Immature natural killer cell (primary cell): ENCODE results near the gene ACAN. TPM values are rescaled to one million over a fixed set of nuclear protein-coding genes. Genes with fewer than 3 reads are reported as not detected.

Experiments used
- DNase-seq, 3 donors: peaks; one replicate each; pipeline ENCODE4 v3.0.0; 2022; ENCODE audit warnings: mixed read lengths in 1 of 3
- H3K27ac Mint-ChIP-seq, 6 donors: one replicate each; pipeline ENCODE4 v1.8.0; 2020; ENCODE audit warnings: mixed read lengths in 6 of 6, mild to moderate bottlenecking in 5 of 6, inconsistent platforms in 4 of 6, moderate library complexity in 3 of 6
- H3K27me3 Mint-ChIP-seq, 3 donors: one replicate each; pipeline ENCODE4 v1.8.0; 2020 to 2021; ENCODE audit warnings: low read depth in 3 of 3, mild to moderate bottlenecking in 3 of 3, mixed read lengths in 3 of 3, moderate library complexity in 3 of 3, inconsistent platforms in 1 of 3
- H3K36me3 Mint-ChIP-seq, 3 donors: one replicate each; pipeline ENCODE4 v1.8.0; 2020; ENCODE audit warnings: mixed read lengths in 3 of 3, inconsistent platforms in 2 of 3, mild to moderate bottlenecking in 2 of 3
- H3K4me1 Mint-ChIP-seq, 2 donors: one replicate each; pipeline ENCODE4 v1.8.0; 2020; ENCODE audit warnings: inconsistent platforms in 2 of 2, mild to moderate bottlenecking in 2 of 2, mixed read lengths in 2 of 2, moderate library complexity in 1 of 2
- H3K4me3 Mint-ChIP-seq, 5 donors: one replicate each; pipeline ENCODE4 v1.8.0; 2020; ENCODE audit warnings: mild to moderate bottlenecking in 5 of 5, mixed read lengths in 5 of 5, inconsistent platforms in 3 of 5, moderate library complexity in 3 of 5
- H3K9me3 Mint-ChIP-seq, 6 donors: one replicate each; pipeline ENCODE4 v1.8.0; 2020; ENCODE audit warnings: mild to moderate bottlenecking in 6 of 6, mixed read lengths in 6 of 6, inconsistent platforms in 4 of 6, moderate library complexity in 3 of 6
- polyA plus RNA-seq, 3 donors: library from polyadenylated mRNA; unstranded; fragments of 300-500 nt; fragmentation: Illumina TruSeq; gene quantifications; one replicate each; pipeline ENCODE4 v1.2.3, GENCODE V29; 2021

The ACAN gene
- polyA plus RNA-seq, 3 donors from 2014 or later = not detected

DNA sequence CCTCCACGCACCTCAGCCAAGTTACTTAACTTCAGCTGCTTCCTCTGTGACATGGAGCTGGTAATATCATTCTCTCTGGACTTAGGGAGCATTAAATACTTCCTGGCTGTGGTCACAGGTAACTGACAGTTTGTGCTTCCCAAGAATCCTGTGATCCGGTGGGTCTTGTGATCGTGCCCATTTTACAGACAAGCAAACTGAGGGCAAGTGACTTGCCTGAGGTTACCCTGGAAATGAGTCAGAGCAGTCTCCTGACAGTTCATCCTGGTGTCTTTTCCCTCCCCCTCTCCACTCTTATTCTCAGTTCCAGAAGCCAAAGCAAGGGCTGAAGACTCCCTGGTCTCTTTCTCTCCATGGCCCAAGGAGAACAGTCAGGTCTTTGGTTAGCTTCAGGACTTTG lies 35.9 kb downstream of the ACAN start:
- no peaks in the 10 kb centered on the region for H3K4me1 Mint-ChIP-seq
- H3K36me3 Mint-ChIP-seq = no peaks in the 10 kb centered on the region
- H3K27ac Mint-ChIP-seq = no peak overlapping the region
- no peaks in the 10 kb centered on the region for H3K9me3 Mint-ChIP-seq
- no peak for DNase-seq
- peaks cover 0 to 2% (median 0%) of the 10 kb centered on the region in 3 donors for H3K27me3 Mint-ChIP-seq
- no peak overlapping the region for H3K4me3 Mint-ChIP-seq

DNA sequence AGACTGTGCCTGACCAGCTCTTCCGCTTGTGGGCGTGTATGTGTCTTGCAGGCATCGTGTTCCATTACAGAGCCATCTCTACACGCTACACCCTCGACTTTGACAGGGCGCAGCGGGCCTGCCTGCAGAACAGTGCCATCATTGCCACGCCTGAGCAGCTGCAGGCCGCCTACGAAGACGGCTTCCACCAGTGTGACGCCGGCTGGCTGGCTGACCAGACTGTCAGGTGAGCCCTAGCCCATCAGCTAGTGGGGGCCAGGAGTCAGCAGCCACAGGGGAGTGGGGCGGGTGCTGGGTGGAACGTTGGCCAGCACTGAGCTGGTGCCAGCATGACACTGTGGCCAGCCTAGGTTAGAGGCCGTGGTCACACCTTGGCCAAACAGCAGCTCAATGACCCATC lies 36.7 kb downstream of the ACAN start:
- Mint-ChIP-seq H3K27ac (no peak overlapping the region), H3K4me3 (no peak overlapping the region), H3K36me3 (no peaks in the 10 kb centered on the region), H3K9me3 (no peaks in the 10 kb centered on the region), H3K27me3 (peaks cover 0 to 2% (median 0%) of the 10 kb centered on the region in 3 donors), H3K4me1 (no peaks in the 10 kb centered on the region)
- no peak for DNase-seq

DNA sequence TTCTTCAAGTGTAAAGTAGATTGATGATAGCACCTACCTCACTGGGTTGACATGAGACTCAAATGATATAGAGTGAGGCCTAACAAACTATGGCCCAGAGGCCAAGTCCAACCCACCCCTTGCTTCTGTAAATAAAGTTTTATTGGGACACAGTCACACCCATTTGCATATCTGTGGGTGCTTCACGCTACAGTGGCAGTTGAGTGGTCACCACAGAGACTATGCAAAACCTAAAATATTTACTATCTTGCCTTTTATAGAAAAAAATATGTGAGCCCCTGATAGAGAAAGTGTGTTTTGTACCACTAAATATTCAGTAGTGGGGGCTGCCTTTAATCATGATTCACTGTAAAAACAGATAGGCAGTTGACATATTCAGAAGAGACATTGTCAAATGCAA lies 38.0 kb downstream of the ACAN start:
- Mint-ChIP-seq H3K27me3 (peaks cover 0 to 2% (median 0%) of the 10 kb centered on the region in 3 donors), H3K4me1 (no peaks in the 10 kb centered on the region), H3K36me3 (no peaks in the 10 kb centered on the region), H3K9me3 (no peaks in the 10 kb centered on the region), H3K27ac (no peak overlapping the region), H3K4me3 (no peak overlapping the region)
- no peak for DNase-seq

DNA sequence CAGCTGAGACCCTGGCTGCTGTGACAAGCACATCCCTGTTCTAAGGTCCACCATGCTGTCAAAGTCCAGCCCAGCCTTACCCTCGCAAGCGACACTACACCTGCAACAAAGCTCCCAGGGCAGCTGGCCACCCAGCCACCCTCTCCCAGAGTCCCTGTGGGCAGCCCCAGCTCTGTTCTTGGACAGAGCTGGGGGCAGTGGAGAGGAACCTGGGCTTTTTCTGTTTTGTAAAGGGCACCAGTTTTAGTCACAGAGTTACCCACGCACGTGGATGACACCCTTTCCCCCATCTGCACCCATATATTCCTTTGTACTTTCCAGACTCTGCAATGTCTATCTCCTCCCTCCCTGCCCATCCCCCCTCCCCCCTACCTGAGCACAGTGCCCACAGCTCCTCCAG lies 38.9 kb downstream of the ACAN start:
- Mint-ChIP-seq H3K4me1 (no peaks in the 10 kb centered on the region), H3K9me3 (no peaks in the 10 kb centered on the region), H3K36me3 (no peaks in the 10 kb centered on the region), H3K27ac (no peak overlapping the region), H3K4me3 (no peak overlapping the region), H3K27me3 (no peaks in the 10 kb centered on the region)
- no peak for DNase-seq

DNA sequence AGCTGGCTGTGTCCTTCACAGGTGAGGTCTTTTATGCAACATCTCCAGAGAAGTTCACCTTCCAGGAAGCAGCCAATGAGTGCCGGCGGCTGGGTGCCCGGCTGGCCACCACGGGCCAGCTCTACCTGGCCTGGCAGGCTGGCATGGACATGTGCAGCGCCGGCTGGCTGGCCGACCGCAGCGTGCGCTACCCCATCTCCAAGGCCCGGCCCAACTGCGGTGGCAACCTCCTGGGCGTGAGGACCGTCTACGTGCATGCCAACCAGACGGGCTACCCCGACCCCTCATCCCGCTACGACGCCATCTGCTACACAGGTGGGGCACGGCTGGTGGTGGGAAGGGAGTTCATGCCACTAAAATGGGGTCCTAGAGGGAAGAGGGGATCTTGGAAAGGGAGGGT lies 40.1 kb downstream of the ACAN start:
- Mint-ChIP-seq H3K27me3 (peaks cover 0 to 2% (median 0%) of the 10 kb centered on the region in 3 donors), H3K36me3 (no peaks in the 10 kb centered on the region), H3K27ac (no peak overlapping the region), H3K9me3 (no peaks in the 10 kb centered on the region), H3K4me1 (no peaks in the 10 kb centered on the region), H3K4me3 (no peak overlapping the region)
- no peak for DNase-seq

DNA sequence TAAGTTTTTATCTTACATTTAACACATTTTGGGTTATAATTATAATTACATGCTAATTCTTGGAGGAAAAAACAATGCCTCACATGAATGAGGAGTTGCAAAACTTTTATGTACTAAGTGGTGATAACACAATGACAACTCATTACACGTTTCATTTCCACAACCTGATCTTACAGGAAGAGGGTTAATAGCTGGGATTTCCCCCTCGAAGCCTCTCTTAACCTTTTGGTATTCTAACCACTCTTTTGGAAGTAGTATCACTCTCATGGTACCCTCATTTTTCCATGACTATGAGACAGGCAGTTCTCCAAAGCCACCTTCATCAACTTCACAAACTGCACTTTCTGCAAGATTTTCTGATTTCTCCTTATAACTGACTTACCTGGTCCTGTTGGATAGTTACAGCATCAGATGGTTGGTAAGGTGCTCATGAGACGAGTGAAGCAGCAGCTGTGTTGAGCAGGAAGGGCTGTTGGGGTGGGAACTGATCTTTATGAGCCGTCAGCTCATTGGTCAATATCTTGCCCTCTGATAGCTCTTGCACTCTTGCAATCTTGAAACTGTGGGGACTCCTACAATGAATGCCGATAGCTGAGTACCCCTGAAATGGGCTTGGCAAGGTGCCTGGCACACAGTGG lies 41.6 kb downstream of the ACAN start:
- no peak for DNase-seq
- H3K9me3 Mint-ChIP-seq = no peaks in the 10 kb centered on the region
- H3K27ac Mint-ChIP-seq = no peak overlapping the region
- no peak overlapping the region for H3K4me3 Mint-ChIP-seq
- H3K4me1 Mint-ChIP-seq = no peaks in the 10 kb centered on the region
- peaks cover 0 to 2% (median 0%) of the 10 kb centered on the region in 3 donors for H3K27me3 Mint-ChIP-seq
- no peaks in the 10 kb centered on the region for H3K36me3 Mint-ChIP-seq

DNA sequence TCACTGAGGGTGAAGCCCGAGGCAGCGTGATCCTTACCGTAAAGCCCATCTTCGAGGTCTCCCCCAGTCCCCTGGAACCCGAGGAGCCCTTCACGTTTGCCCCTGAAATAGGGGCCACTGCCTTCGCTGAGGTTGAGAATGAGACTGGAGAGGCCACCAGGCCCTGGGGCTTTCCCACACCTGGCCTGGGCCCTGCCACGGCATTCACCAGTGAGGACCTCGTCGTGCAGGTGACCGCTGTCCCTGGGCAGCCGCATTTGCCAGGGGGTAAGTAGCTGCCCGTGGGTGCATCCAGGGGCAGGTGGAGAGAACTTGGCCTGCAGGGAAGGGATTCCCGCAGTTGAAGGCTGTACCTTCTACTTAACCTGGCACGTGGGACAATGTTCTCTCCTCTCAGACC lies 42.4 kb downstream of the ACAN start:
- no peak overlapping the region for H3K27ac Mint-ChIP-seq
- H3K4me3 Mint-ChIP-seq = no peak overlapping the region
- no peaks in the 10 kb centered on the region for H3K4me1 Mint-ChIP-seq
- H3K36me3 Mint-ChIP-seq = no peaks in the 10 kb centered on the region
- DNase-seq = no peak
- H3K9me3 Mint-ChIP-seq = no peaks in the 10 kb centered on the region
- H3K27me3 Mint-ChIP-seq = peaks cover 0 to 3% (median 2%) of the 10 kb centered on the region in 3 donors

DNA sequence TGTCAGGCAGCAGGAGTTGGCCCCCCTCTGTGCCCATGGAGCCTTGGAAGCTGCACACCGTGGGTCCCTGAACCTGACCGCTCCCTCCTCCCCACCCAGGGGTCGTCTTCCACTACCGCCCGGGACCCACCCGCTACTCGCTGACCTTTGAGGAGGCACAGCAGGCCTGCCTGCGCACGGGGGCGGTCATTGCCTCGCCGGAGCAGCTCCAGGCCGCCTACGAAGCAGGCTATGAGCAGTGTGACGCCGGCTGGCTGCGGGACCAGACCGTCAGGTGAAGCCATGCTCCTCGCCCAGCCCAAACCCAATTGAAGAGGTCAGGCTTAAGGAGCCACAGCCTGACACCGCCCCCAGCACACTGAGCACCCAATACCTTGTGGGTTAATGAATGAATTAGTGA lies 43.9 kb downstream of the ACAN start:
- Mint-ChIP-seq H3K27me3 (peaks cover 2 to 5% (median 3%) of the 10 kb centered on the region in 3 donors), H3K4me3 (no peak overlapping the region), H3K36me3 (no peaks in the 10 kb centered on the region), H3K4me1 (no peaks in the 10 kb centered on the region), H3K9me3 (no peaks in the 10 kb centered on the region), H3K27ac (peak overlapping the region in 1 of 6 donors; percentile 35)
- no peak for DNase-seq

DNA sequence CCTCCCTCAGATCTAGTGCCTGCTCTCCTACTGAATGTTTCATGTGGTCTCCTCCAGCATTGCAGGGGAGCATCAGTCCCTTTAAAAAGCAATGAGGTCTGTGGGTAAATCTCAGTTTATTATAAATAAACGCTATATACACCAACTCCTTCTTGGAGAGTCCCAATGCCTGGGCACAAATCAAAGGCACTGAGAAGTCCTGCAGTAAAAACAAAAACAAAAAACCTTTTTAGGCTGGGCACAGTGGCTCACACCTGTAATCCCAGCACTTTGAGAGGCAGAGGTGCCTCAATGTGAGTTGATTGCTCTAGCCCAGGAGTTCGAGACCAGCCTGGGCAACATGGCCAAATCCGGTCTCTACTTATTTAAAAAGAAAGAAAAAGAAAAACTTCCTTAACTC lies 45.0 kb downstream of the ACAN start:
- no peaks in the 10 kb centered on the region for H3K4me1 Mint-ChIP-seq
- no peak overlapping the region for H3K4me3 Mint-ChIP-seq
- H3K27me3 Mint-ChIP-seq = peaks cover 3 to 5% (median 5%) of the 10 kb centered on the region in 3 donors
- DNase-seq = no peak
- no peaks in the 10 kb centered on the region for H3K36me3 Mint-ChIP-seq
- H3K27ac Mint-ChIP-seq = no peak overlapping the region
- peaks cover 0 to 4% (median 0%) of the 10 kb centered on the region in 6 donors for H3K9me3 Mint-ChIP-seq

DNA sequence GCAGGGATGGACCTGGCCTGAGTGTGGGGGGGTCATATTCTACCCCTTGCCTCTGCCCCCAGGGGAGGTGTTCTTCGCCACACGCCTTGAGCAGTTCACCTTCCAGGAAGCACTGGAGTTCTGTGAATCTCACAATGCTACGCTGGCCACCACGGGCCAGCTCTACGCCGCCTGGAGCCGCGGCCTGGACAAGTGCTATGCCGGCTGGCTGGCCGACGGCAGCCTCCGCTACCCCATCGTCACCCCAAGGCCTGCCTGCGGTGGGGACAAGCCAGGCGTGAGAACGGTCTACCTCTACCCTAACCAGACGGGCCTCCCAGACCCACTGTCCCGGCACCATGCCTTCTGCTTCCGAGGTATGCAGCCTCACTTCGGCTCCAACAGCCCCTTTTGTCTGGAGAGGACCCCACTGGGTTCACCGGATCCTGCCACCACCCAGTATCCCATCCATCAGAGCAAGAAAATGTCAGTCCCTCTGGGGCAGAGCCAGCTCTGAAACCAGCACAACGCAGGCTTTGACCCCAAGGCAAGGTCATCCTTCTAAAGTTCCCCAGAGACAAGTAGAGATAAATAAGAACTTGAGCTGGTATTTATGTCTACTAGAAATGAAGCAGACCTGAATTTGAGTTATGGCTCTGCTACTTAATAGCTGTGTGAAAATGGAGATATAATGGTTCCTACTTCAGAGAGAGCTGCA lies 46.3 kb downstream of the ACAN start:
- Mint-ChIP-seq H3K4me3 (no peak overlapping the region), H3K9me3 (peaks cover 4 to 11% (median 8%) of the 10 kb centered on the region in 6 donors), H3K27me3 (peaks cover 4 to 5% (median 5%) of the 10 kb centered on the region in 3 donors), H3K36me3 (no peaks in the 10 kb centered on the region), H3K4me1 (no peaks in the 10 kb centered on the region), H3K27ac (no peak overlapping the region)
- DNase-seq = no peak

DNA sequence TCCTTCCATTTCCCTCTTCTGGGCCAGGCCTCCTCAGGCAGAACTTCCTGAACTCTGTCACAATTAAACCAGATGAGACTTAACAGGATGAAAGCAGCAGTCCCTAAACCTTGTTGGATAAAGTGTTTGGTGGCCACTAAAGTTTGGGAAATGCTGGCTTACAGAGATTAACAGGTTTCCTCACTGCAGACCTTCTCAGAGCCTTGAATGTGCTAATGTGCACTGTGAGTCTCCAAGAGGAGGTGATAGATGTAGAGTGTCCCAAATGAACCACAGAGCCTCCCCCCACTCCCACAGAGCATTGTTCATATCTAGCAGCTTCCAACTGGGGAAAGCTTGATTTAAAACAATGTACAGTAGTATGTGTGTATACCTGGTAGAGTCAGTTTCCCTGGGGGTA lies 49.2 kb downstream of the ACAN start:
- Mint-ChIP-seq H3K9me3 (peaks cover 9 to 12% (median 10%) of the 10 kb centered on the region in 6 donors), H3K4me1 (no peaks in the 10 kb centered on the region), H3K27me3 (peaks cover 4 to 5% (median 5%) of the 10 kb centered on the region in 3 donors), H3K27ac (no peak overlapping the region), H3K36me3 (no peaks in the 10 kb centered on the region), H3K4me3 (no peak overlapping the region)
- no peak for DNase-seq

DNA sequence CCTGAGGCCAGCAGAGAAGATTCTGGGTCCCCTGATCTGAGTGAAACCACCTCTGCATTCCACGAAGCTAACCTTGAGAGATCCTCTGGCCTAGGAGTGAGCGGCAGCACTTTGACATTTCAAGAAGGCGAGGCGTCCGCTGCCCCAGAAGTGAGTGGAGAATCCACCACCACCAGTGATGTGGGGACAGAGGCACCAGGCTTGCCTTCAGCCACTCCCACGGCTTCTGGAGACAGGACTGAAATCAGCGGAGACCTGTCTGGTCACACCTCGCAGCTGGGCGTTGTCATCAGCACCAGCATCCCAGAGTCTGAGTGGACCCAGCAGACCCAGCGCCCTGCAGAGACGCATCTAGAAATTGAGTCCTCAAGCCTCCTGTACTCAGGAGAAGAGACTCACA lies 55.7 kb downstream of the ACAN start:
- Mint-ChIP-seq H3K4me1 (no peaks in the 10 kb centered on the region), H3K36me3 (no peaks in the 10 kb centered on the region), H3K9me3 (peaks cover 3 to 8% (median 6%) of the 10 kb centered on the region in 6 donors), H3K4me3 (no peak overlapping the region), H3K27me3 (peaks cover 0 to 1% (median 0%) of the 10 kb centered on the region in 3 donors), H3K27ac (no peak overlapping the region)
- no peak for DNase-seq

DNA sequence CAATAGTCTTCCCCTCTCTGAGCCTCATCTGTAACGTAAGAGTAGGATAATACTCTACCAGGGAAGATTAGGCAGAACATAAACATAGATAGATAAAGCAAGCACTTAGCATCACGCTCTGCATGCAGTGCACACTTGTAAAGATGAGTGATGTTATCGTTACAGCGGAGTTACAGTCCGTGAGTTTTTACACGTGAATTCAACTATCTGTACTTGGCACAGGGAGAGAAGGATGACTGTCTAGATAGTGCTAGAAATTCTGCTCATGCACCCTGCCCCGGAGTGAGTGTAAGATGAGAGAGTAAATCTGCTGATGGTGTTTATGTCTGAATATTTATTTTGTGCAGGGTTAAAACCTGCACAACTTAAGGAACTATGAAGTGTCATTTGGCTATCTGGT lies 56.3 kb downstream of the ACAN start:
- Mint-ChIP-seq H3K4me3 (no peak overlapping the region), H3K27ac (no peak overlapping the region), H3K27me3 (peaks cover 0 to 1% (median 0%) of the 10 kb centered on the region in 3 donors), H3K4me1 (no peaks in the 10 kb centered on the region), H3K36me3 (no peaks in the 10 kb centered on the region), H3K9me3 (peaks cover under 1 to 7% (median 2%) of the 10 kb centered on the region in 6 donors)
- no peak for DNase-seq

DNA sequence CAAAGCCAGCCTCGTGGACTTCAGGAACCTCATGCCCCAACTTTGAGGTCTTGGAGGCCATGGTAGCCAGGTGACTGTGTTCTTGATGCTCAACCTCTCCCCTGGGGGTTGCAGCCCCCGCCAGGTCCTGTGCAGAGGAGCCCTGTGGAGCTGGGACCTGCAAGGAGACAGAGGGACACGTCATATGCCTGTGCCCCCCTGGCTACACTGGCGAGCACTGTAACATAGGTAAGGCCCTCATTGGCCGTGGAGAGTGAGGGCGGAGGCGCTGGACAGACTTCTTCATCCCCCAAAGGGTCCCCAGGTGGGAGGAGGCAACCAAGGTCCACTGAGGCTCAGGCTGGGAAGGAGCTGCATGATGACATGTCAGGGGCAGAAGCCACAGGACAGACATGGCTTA lies 57.0 kb downstream of the ACAN start:
- Mint-ChIP-seq H3K36me3 (no peaks in the 10 kb centered on the region), H3K4me3 (no peak overlapping the region), H3K27me3 (peaks cover 0 to 1% (median 0%) of the 10 kb centered on the region in 3 donors), H3K4me1 (no peaks in the 10 kb centered on the region), H3K27ac (no peak overlapping the region), H3K9me3 (peaks cover 0 to 1% (median 0%) of the 10 kb centered on the region in 6 donors)
- no peak for DNase-seq

DNA sequence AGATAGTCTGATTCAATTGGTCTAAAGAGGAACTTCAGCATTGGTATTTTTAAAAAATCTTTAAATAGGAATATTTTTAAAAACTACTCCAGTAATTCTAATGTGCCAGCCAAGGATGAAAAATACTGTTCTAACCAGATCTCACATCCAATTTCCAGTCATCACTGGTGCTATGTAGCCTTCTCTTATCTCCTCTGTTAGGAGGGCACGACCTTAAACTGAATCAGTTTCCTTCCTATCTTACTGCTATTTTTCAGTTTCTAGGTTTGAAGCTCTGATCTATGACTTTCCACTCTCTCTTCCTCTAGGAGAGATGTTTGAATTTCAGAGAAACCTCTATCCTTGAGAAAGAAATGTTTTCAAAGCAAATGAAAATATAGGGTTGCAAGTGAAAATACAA lies 60.2 kb downstream of the ACAN start:
- H3K9me3 Mint-ChIP-seq = peaks cover 0 to 1% (median 0%) of the 10 kb centered on the region in 6 donors
- no peak overlapping the region for H3K4me3 Mint-ChIP-seq
- peaks cover 0 to 2% (median 1%) of the 10 kb centered on the region in 3 donors for H3K27me3 Mint-ChIP-seq
- H3K36me3 Mint-ChIP-seq = no peaks in the 10 kb centered on the region
- H3K4me1 Mint-ChIP-seq = no peaks in the 10 kb centered on the region
- no peak overlapping the region for H3K27ac Mint-ChIP-seq
- no peak for DNase-seq
